Keratinocyte (primary cell): ENCODE data around the gene GYPE. TPM values are rescaled to one million over a fixed set of nuclear protein-coding genes. Genes with fewer than 3 reads are reported as not detected.

Experiments
- polyA plus RNA-seq, 5 experiments: library from polyadenylated mRNA; depleted of rRNA in 3 of 5; stranded (reverse) in 3 of 5; stranded (forward) in 1 of 5; unstranded in 1 of 5; fragments of >200 nt; gene quantifications; 1 replicate in 1 of 5; 2 replicates in 3 of 5; 3 replicates in 1 of 5; pipeline versions ENCODE4 v1.2.1 to v1.2.3, GENCODE V29; 2011 to 2012; ENCODE audit warnings: missing spikeins in 2 of 5, low read depth in 1 of 5, low replicate concordance in 1 of 5

GYPE gene
- polyA plus RNA-seq, 1 donor (not counting 4 experiments of a cell fraction or from before 2014, with no cell fraction given): not detected

Other genes starting within 250 kb of the GYPE start
- gene FREM3, start 204.9 kb downstream of the GYPE start, polyA plus RNA-seq: not detected in 3 replicates
- gene GYPB, start 113.8 kb upstream of the GYPE start, polyA plus RNA-seq: not detected in 3 replicates
- gene GYPA, start 235.2 kb upstream of the GYPE start, polyA plus RNA-seq: not detected in 3 replicates